ENCODE results near the gene SPSB1. TPM values are rescaled to one million over a fixed set of nuclear protein-coding genes. Genes with fewer than 3 reads are reported as not detected.

Gene SPSB1
- total and polyA plus RNA-seq, 8 donors, result 2.3 to 28.7 (median 14.9) TPM

- WGBS, 5 donors, result 87 to 91% (median 90%) methylated on average over 7 to 8 of the region's 8 CpGs
- Histone ChIP-seq H3K4me1 (peaks cover 13 to 47% (median 31%) of the 10 kb centered on the region in 4 donors), H3K4me3 (no peak overlapping the region), H3K27ac (peak overlapping the region in 3 of 5 donors; percentile 10 to 62 (median 40)), H3K9me3 (no peaks in the 10 kb centered on the region), H3K27me3 (no peaks in the 10 kb centered on the region), H3K36me3 (peaks cover 12 to 39% (median 22%) of the 10 kb centered on the region in 4 donors)
- no peak for DNase-seq
- TF ChIP-seq EP300 (IDR thresholded peaks at IDR 0.05) (no peak), CTCF (IDR thresholded peaks at IDR 0.05) (no peak), POLR2A (IDR thresholded peaks at IDR 0.05) (no peak), POLR2AphosphoS5 (IDR thresholded peaks at IDR 0.05) (no peak)
- intact Hi-C loops (cut with DNase I; ENCODE audit: low total_unique reads), result no loop called here
Measured at GRCh38 chr1:9366298-9366697, 73.6 kb downstream of the SPSB1 start.

GRCh38 chr1:9366943-9367780, 74.5 kb downstream of the SPSB1 start:
- intact Hi-C loops (cut with DNase I; ENCODE audit: low total_unique reads), result no loop called here

GRCh38 chr1:9367806-9368205, 75.1 kb downstream of the SPSB1 start:
- Histone ChIP-seq H3K9me3 (no peaks in the 10 kb centered on the region), H3K4me3 (no peak overlapping the region), H3K27ac (peak overlapping the region in 2 of 5 donors; percentile 12 to 62), H3K27me3 (no peaks in the 10 kb centered on the region), H3K4me1 (peaks cover 17 to 48% (median 33%) of the 10 kb centered on the region in 4 donors), H3K36me3 (peaks cover 12 to 39% (median 22%) of the 10 kb centered on the region in 4 donors)
- intact Hi-C loops (cut with DNase I; ENCODE audit: low total_unique reads), result no loop called here
- WGBS, 5 donors, result 78 to 88% (median 83%) methylated on average over 9 of the region's 9 CpGs
- DNase-seq, result no peak
- TF ChIP-seq EP300 (IDR thresholded peaks at IDR 0.05), result no peak
- TF ChIP-seq POLR2A (IDR thresholded peaks at IDR 0.05), result no peak
- no peak for TF ChIP-seq POLR2AphosphoS5 (IDR thresholded peaks at IDR 0.05)
- TF ChIP-seq CTCF (IDR thresholded peaks at IDR 0.05), result no peak

More at GRCh38 chr1:9366943-9367780, 74.5 kb downstream of the SPSB1 start:
- Histone ChIP-seq H3K27ac (peak overlapping the region in 2 of 5 donors; percentile 10 to 62), H3K27me3 (no peaks in the 10 kb centered on the region), H3K9me3 (no peaks in the 10 kb centered on the region), H3K4me1 (peaks cover 14 to 47% (median 31%) of the 10 kb centered on the region in 4 donors), H3K36me3 (peaks cover 12 to 39% (median 22%) of the 10 kb centered on the region in 4 donors), H3K4me3 (no peak overlapping the region)
- TF ChIP-seq CTCF (IDR thresholded peaks at IDR 0.05) (no peak), POLR2AphosphoS5 (IDR thresholded peaks at IDR 0.05) (no peak), POLR2A (IDR thresholded peaks at IDR 0.05) (no peak), EP300 (IDR thresholded peaks at IDR 0.05) (no peak)
- DNase-seq, result no peak
- 92 to 96% (median 95%) methylated on average over 32 to 34 of the region's 34 CpGs for WGBS, 5 donors

GRCh38 chr1:9368356-9368755, 75.7 kb downstream of the SPSB1 start:
- peaks cover 12 to 39% (median 22%) of the 10 kb centered on the region in 4 donors for H3K36me3 ChIP-seq
- no peak for DNase-seq
- 71 to 82% (median 73%) methylated on average over 8 of the region's 8 CpGs for WGBS, 5 donors
- H3K4me3 ChIP-seq, result no peak overlapping the region
- peak overlapping the region in 2 of 5 donors; percentile 12 to 62 for H3K27ac ChIP-seq
- intact Hi-C loops (cut with DNase I; ENCODE audit: low total_unique reads), result no loop called here
- no peaks in the 10 kb centered on the region for H3K9me3 ChIP-seq
- TF ChIP-seq POLR2AphosphoS5 (IDR thresholded peaks at IDR 0.05) (no peak), POLR2A (IDR thresholded peaks at IDR 0.05) (no peak), CTCF (IDR thresholded peaks at IDR 0.05) (no peak), EP300 (IDR thresholded peaks at IDR 0.05) (no peak)
- H3K27me3 ChIP-seq, result no peaks in the 10 kb centered on the region
- H3K4me1 ChIP-seq, result peaks cover 21 to 48% (median 35%) of the 10 kb centered on the region in 4 donors

Data from stomach (tissue), 9 donors.